ENCODE measurements around the gene CCDC91.
A peak's percentile ranks its signal among the peaks of the same experiment; 100 is the strongest.
"Not testable (repeated sequence)": the region's sequence is repeated elsewhere in the genome, so short reads cannot be mapped to it uniquely, and the experiment has no call there.

Gene CCDC91

DNA sequence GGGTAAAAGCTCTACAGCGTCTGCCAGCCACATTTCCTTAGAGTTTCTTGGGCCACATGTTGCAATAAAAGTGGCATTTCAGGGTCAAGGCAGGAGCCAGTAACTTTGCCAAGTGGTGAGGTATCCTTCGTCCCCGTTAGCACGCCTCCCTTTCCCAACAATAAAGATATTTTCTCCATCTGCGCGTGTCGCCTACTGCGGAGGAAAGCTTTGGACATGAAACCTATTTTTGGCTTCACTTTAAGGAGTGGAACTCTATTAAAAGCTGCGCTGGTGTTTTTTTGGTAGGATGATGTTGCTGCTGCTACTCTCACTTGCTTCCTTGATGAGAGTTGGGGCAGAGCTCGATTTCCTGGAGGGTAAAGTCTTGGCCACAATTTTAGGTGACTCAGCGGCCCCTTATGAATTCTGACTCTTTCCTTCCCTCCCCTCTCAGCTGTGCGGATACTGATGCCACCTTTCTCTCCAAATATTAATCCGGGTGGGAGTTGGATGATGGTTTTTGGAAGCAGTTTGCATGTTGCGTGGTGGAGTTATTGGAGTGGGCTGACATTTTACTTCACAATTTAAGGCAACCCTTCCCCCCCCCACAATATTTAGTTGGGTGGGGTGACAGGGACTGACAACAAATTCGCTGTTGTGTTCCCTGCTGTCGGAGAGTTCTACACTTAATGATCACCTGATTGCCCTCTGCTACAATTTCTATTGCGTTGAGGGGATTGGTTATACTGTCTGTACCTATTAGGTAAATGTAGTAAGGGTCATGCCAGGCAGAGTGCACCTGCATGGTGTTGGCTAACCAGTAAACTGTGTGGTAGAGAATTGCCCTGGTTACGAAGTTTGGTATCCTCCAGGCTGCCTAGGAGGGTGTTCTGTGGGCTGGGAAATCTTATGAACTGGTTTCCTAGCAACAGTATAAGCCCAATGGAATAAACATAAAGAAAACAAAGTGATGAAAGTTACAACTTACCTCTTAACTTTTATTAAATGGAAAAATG, 1.1 kb downstream of the CCDC91 start:
- no peak for TF ChIP-seq JUND (IDR thresholded peaks at IDR 0.05; ENCODE audit: low read depth)
- in situ Hi-C loops (cut with HindIII; ENCODE audit: low pct_unique_long_range_greater_than_20kb, low sequenced_read_pairs), result no loop called here
- DNase-seq (ENCODE audit: low read depth in 1 of 2, low spot score in 1 of 2), result peak; percentile 5 to 42

DNA sequence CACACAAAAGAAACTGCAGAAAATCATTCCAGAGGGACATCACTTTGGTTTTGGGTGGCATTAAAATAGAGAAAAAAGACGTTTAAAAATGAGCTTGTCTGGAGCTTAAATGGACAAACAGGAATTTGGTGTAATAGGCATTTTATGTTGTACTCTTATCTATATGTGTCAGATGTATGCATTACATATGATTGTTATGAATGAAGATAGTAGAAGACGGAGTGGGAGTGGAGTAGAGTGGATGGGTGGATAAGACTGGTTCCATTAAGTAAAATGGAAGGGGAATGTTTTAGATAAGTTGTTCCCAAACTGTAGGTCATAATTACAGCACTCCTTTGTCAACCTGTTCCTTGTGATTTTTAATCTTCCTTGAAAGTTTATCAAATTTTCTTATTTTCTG, 1.9 kb downstream of the CCDC91 start:
- in situ Hi-C loops (cut with HindIII; ENCODE audit: low pct_unique_long_range_greater_than_20kb, low sequenced_read_pairs), result no loop called here
- DNase-seq (ENCODE audit: low read depth in 1 of 2, low spot score in 1 of 2), result no peak
- no peak for TF ChIP-seq JUND (IDR thresholded peaks at IDR 0.05; ENCODE audit: low read depth)

- DNase-seq (ENCODE audit: low read depth in 1 of 2, low spot score in 1 of 2); in situ Hi-C loops (cut with HindIII; ENCODE audit: low pct_unique_long_range_greater_than_20kb, low sequenced_read_pairs): not testable (repeated sequence)
These were observed 4.4 kb downstream of the CCDC91 start for GRCh38 chr12:28194621-28195020.

GRCh38 chr12:28201136-28201535, 10.9 kb downstream of the CCDC91 start:
- in situ Hi-C loops (cut with HindIII; ENCODE audit: low pct_unique_long_range_greater_than_20kb, low sequenced_read_pairs); DNase-seq (ENCODE audit: low read depth in 1 of 2, low spot score in 1 of 2): not testable (repeated sequence)

DNA sequence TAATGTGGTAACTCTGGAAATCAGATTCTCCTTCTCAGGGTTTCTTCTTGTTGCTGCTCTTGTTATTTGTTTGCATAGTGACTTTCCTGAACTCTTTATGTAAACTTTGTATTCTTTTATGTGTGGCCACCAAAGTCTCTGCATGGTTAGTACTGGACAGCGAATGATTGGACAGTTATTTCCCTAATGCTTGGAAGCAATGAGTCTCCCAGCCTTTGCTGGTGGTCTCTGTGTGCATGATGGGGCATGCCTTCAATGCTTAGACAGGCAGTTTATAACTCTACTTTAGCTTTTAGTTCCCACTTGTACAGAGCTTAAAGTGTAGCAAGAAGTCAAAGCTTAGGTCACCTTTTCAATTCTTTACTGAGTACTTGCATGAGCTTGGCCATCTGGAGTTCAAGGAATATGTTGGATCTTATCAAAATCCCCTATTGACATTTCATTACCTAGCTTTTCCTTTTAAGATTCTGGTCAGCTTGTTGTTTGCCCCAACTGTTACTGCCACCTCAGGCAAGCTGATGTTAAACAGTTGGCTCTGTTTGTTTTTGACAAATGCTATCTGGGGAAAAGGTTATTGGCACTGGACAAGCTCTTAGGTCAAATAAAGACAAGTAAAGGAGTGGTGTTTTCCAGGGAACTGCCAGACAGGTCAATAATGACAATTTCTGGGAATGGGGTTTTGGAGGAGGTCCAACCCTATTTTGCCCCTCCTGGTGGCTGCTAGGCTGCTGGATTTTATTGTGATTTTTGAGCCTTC, 12.3 kb downstream of the CCDC91 start:
- TF ChIP-seq JUND (IDR thresholded peaks at IDR 0.05; ENCODE audit: low read depth), result no peak
- in situ Hi-C loops (cut with HindIII; ENCODE audit: low pct_unique_long_range_greater_than_20kb, low sequenced_read_pairs), result no loop called here
- peak in 1 of 2 experiments; percentile 50 for DNase-seq (ENCODE audit: low read depth in 1 of 2, low spot score in 1 of 2)

DNA sequence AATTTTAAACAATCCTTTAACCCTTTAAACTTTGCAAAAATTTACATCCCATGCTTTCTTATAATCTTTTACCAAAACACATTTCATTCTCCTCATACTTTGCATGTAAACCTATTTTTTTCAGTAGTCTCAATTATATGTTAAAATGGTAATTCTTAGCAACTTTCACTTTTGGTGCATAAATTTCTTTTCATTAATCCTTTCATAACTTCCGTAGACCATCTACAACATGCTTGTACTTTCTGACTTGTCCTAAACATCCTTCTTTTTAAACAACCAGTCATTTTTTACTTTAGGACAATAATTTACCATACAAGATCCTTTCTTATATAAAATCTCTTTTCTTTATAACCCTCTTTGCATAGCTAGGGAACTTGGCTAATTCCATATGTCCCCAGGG, 19.5 kb downstream of the CCDC91 start:
- no peak for TF ChIP-seq JUND (IDR thresholded peaks at IDR 0.05; ENCODE audit: low read depth)
- DNase-seq (ENCODE audit: low read depth in 1 of 2, low spot score in 1 of 2), result peak in 1 of 2 experiments; percentile 18

GRCh38 chr12:28212182-28212581, 21.9 kb downstream of the CCDC91 start:
- no peak for TF ChIP-seq JUND (IDR thresholded peaks at IDR 0.05; ENCODE audit: low read depth)
- no peak for DNase-seq (ENCODE audit: low read depth in 1 of 2, low spot score in 1 of 2)
- in situ Hi-C loops (cut with HindIII; ENCODE audit: low pct_unique_long_range_greater_than_20kb, low sequenced_read_pairs), result no loop called here

More for the DNA sequence above, 19.5 kb downstream of the CCDC91 start:
- in situ Hi-C loops (cut with HindIII; ENCODE audit: low pct_unique_long_range_greater_than_20kb, low sequenced_read_pairs), result no loop called here

- DNase-seq (ENCODE audit: low read depth in 1 of 2, low spot score in 1 of 2), result no peak
- in situ Hi-C loops (cut with HindIII; ENCODE audit: low pct_unique_long_range_greater_than_20kb, low sequenced_read_pairs), result no loop called here
- no peak for TF ChIP-seq JUND (IDR thresholded peaks at IDR 0.05; ENCODE audit: low read depth)
These were observed 24.8 kb downstream of the CCDC91 start for GRCh38 chr12:28215021-28215420.

DNA sequence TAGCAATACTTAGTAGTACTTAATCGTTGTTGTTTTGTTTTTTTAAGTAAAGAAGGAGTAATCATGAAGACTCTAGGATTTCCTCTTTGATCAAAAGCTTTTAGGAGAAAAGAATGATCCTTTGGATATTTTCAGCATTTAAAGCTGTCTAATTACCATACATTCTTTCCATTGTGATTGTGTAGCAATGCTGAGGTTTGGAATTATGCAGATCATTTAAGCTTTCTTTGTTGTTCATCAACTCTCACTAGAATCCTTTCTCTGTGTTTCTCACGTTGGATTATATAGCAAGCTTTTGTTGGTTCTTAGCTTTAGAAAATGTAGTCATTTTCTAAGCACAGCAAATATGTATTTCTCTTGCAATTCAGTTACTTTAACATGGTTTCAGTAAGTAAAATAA, 25.8 kb downstream of the CCDC91 start:
- DNase-seq (ENCODE audit: low read depth in 1 of 2, low spot score in 1 of 2), result no peak
- no peak for TF ChIP-seq JUND (IDR thresholded peaks at IDR 0.05; ENCODE audit: low read depth)
- in situ Hi-C loops (cut with HindIII; ENCODE audit: low pct_unique_long_range_greater_than_20kb, low sequenced_read_pairs), result no loop called here

GRCh38 chr12:28217805-28218204, 27.5 kb downstream of the CCDC91 start:
- TF ChIP-seq JUND (IDR thresholded peaks at IDR 0.05; ENCODE audit: low read depth), result no peak
- DNase-seq (ENCODE audit: low read depth in 1 of 2, low spot score in 1 of 2), result no peak
- in situ Hi-C loops (cut with HindIII; ENCODE audit: low pct_unique_long_range_greater_than_20kb, low sequenced_read_pairs), result no loop called here

- in situ Hi-C loops (cut with HindIII; ENCODE audit: low pct_unique_long_range_greater_than_20kb, low sequenced_read_pairs), result no loop called here
These were observed 28.6 kb downstream of the CCDC91 start for GRCh38 chr12:28218875-28219274.

DNA sequence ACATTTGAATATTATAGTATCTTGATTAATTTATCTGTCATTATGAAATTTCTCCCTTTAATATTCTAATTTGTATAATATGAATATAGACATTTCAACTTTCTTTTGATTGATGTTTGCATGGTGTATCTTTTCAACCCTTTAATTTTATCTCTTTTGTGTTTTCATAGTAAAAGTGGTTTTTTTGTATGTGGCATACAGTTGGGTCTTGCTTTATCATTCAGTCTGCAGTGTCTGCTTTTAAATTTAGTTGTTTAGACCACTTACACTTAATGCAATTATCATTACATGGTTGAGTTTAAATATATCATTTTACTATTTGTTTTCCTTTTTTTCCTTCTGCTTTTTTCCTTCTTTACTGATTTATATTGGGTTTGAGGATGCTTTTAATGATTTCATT, 29.6 kb downstream of the CCDC91 start:
- TF ChIP-seq JUND (IDR thresholded peaks at IDR 0.05; ENCODE audit: low read depth), result no peak
- in situ Hi-C loops (cut with HindIII; ENCODE audit: low pct_unique_long_range_greater_than_20kb, low sequenced_read_pairs), result no loop called here

More at GRCh38 chr12:28218875-28219274, 28.6 kb downstream of the CCDC91 start:
- DNase-seq (ENCODE audit: low read depth in 1 of 2, low spot score in 1 of 2), result no peak
- no peak for TF ChIP-seq JUND (IDR thresholded peaks at IDR 0.05; ENCODE audit: low read depth)

More for the DNA sequence above, 29.6 kb downstream of the CCDC91 start:
- no peak for DNase-seq (ENCODE audit: low read depth in 1 of 2, low spot score in 1 of 2)
